B cell (primary cell): ENCODE results near the gene FAM120A. TPM values are rescaled to one million over a fixed set of nuclear protein-coding genes. Genes with fewer than 3 reads are reported as not detected.
A peak's percentile ranks its signal among the peaks of the same experiment; 100 is the strongest.

Experiments used
- ATAC-seq: fragments of 200-7000 bp; cut with Tn5 transposase; one replicate; pipeline ENCODE4 v1.10.0; 2021; ENCODE audit warnings: low read depth, mild to moderate bottlenecking, moderate number of reproducible peaks, moderate library complexity
- CTCF ChIA-PET: fragments of 350-600 bp; sonication (Branson Sonifier 250); formaldehyde crosslinking; loops from one replicate; lab custom pipeline; 2021; ENCODE audit warnings: antibody characterized with exemption, inconsistent platforms; lab: Charles Lee
- POLR2A ChIA-PET: fragments of 350-600 bp; sonication (Branson Sonifier 250); formaldehyde crosslinking; loops from one replicate; lab custom pipeline; 2021; ENCODE audit warnings: antibody characterized with exemption; lab: Charles Lee
- DNase-seq: peaks from one replicate; pipeline ENCODE4 v3.0.0; 2013
- H2AFZ ChIP-seq: 2 replicates; pipeline ENCODE4 v1.6.1; 2012; ENCODE audit warnings: mild to moderate bottlenecking, low read depth, low read length; ENCODE audit not compliant: insufficient read depth, poor library complexity, severe bottlenecking
- H3K27ac ChIP-seq, 2 donors: 1 replicate in 1 of 2; 2 replicates in 1 of 2; pipeline ENCODE4 v1.5.1; 2012 to 2013; ENCODE audit warnings: low read length in 2 of 2, mild to moderate bottlenecking in 2 of 2, moderate library complexity in 1 of 2
- H3K27me3 ChIP-seq, 4 experiments: fragments of 200-600 bp in 1 of 4; sonication (generic) in 1 of 4; replicated peaks in 1 of 4; 1 replicate in 2 of 4; 2 replicates in 2 of 4; pipeline versions ENCODE4 v1.6.1 to v1.7.0; 2013 to 2016; ENCODE audit warnings: low read length in 3 of 4, mild to moderate bottlenecking in 2 of 4, mixed read lengths in 1 of 4, moderate library complexity in 1 of 4; ENCODE audit not compliant: insufficient read depth in 4 of 4, control insufficient read depth in 3 of 4; ENCODE audit errors: control extremely low read depth in 1 of 4
- H3K36me3 ChIP-seq, 2 experiments: replicated peaks in 1 of 2; 1 replicate in 1 of 2; 2 replicates in 1 of 2; pipeline versions ENCODE4 v1.6.1 to v1.7.1; 2013; ENCODE audit warnings: low read length in 1 of 2; ENCODE audit not compliant: insufficient read depth in 2 of 2, control insufficient read depth in 1 of 2; ENCODE audit errors: control extremely low read depth in 1 of 2, extremely low read depth in 1 of 2
- H3K4me1 ChIP-seq, 2 donors: fragments of 200-600 bp in 1 of 2; sonication (generic) in 1 of 2; 1 replicate in 1 of 2; 2 replicates in 1 of 2; pipeline versions ENCODE4 v1.5.1 to v1.6.1; 2013 to 2017; ENCODE audit warnings: low read length in 2 of 2; ENCODE audit not compliant: control insufficient read depth in 2 of 2, insufficient read depth in 2 of 2
- H3K4me2 ChIP-seq: replicated peaks from 2 replicates; pipeline ENCODE3; 2012; ENCODE audit warnings: mild to moderate bottlenecking, low read depth, low read length; ENCODE audit not compliant: poor library complexity, severe bottlenecking
- H3K4me3 ChIP-seq, 5 experiments: fragments of 200-600 bp in 1 of 5; sonication (generic) in 1 of 5; 1 replicate in 3 of 5; 2 replicates in 2 of 5; pipeline versions ENCODE4 v1.5.1 to v1.7.0; 2011 to 2016; ENCODE audit warnings: low read length in 4 of 5, mild to moderate bottlenecking in 4 of 5, low read depth in 2 of 5, control low read depth in 1 of 5, moderate library complexity in 1 of 5; ENCODE audit not compliant: insufficient read depth in 1 of 5; ENCODE audit errors: control extremely low read depth in 1 of 5, extremely low read depth in 1 of 5
- H3K79me2 ChIP-seq: fragments of 200-600 bp; sonication (generic); one replicate; pipeline ENCODE4 v1.6.0; 2016; ENCODE audit warnings: low read length; ENCODE audit not compliant: control insufficient read depth, insufficient read depth
- H3K9ac ChIP-seq: fragments of 200-600 bp; sonication (generic); 2 replicates; pipeline ENCODE4 v1.6.1; 2017; ENCODE audit warnings: mild to moderate bottlenecking, low read length, moderate library complexity
- H3K9me3 ChIP-seq, 3 donors: one replicate each; pipeline versions ENCODE4 v1.6.1 to v1.7.1; 2013; ENCODE audit warnings: low read length in 2 of 3; ENCODE audit not compliant: control insufficient read depth in 2 of 3, insufficient read depth in 1 of 3; ENCODE audit errors: control extremely low read depth in 1 of 3
- H4K20me1 ChIP-seq: 2 replicates; pipeline ENCODE4 v1.6.0; 2012; ENCODE audit warnings: mild to moderate bottlenecking, low read length; ENCODE audit not compliant: insufficient read depth, control insufficient read depth, poor library complexity, severe bottlenecking
- H3K27ac Mint-ChIP-seq: one replicate; pipeline ENCODE4 v1.8.0; 2021; ENCODE audit warnings: mixed read lengths
- H3K27me3 Mint-ChIP-seq: one replicate; pipeline ENCODE4 v1.8.0; 2021; ENCODE audit warnings: mixed read lengths
- H3K4me1 Mint-ChIP-seq: one replicate; pipeline ENCODE4 v1.8.0; 2021; ENCODE audit warnings: mixed read lengths
- H3K4me3 Mint-ChIP-seq: one replicate; pipeline ENCODE4 v1.8.0; 2021; ENCODE audit warnings: mixed read lengths
- H3K9me3 Mint-ChIP-seq: one replicate; pipeline ENCODE4 v1.8.0; 2022; ENCODE audit warnings: mixed read lengths; ENCODE audit not compliant: insufficient read depth
- CTCF ChIP-seq: fragments of 200-600 bp; IDR thresholded peaks from one replicate; pipeline ENCODE4 v1.8.0; 2022; ENCODE audit warnings: antibody characterized with exemption, mild to moderate bottlenecking
- EZH2 ChIP-seq: IDR thresholded peaks from 2 replicates; pipeline ENCODE4 v1.6.1; 2012; ENCODE audit warnings: borderline replicate concordance, low read depth, mild to moderate bottlenecking, moderate library complexity, low read length; ENCODE audit not compliant: insufficient read depth, poor library complexity, severe bottlenecking
- WGBS: methylation state at CpG from one replicate; pipeline ENCODE4 v1.1.5; 2013; ENCODE audit warnings: missing lambda C conversion rate; ENCODE audit not compliant: insufficient coverage; 5-methylcytosine and 5-hydroxymethylcytosine counted together
- intact Hi-C: fragments of 100-400 bp; cut with micrococcal nuclease; formaldehyde crosslinking; loops from one replicate; pipeline ENCODE4 v1.10.0; 2022
- polyA plus RNA-seq: library from polyadenylated mRNA; depleted of rRNA; stranded (reverse); fragments of >200 nt; gene quantifications from 2 replicates; pipeline ENCODE4 v1.2.3, GENCODE V29; 2012
- total RNA-seq, 2 donors: library from RNA; stranded (reverse); fragments of 120-200 nt in 1 of 2; gene quantifications; 1 replicate in 1 of 2; 2 replicates in 1 of 2; pipeline versions ENCODE4 v1.2.3 to v1.2.4, GENCODE V29; 2013 to 2022

Gene FAM120A
- total and polyA plus RNA-seq, 2 donors (not counting 1 experiment from before 2014, with no cell fraction given) = 48.4 to 105 TPM

- intact Hi-C loops = no loop called here
- peak overlapping the region; percentile 54 for H3K27ac Mint-ChIP-seq
- no peaks in the 10 kb centered on the region for H3K9me3 Mint-ChIP-seq
- Histone ChIP-seq H3K27ac (no peak overlapping the region), H3K27me3 (no peaks in the 10 kb centered on the region), H3K9me3 (no peaks in the 10 kb centered on the region), H3K4me2 (peak overlapping the region; percentile 28), H3K36me3 (no peaks in the 10 kb centered on the region), H3K4me3 (no peak overlapping the region), H3K79me2 (peaks cover 100% of the 10 kb centered on the region), H2AFZ (no peak overlapping the region), H4K20me1 (peaks cover 13% of the 10 kb centered on the region), H3K4me1 (peaks cover 46 to 52% of the 10 kb centered on the region in 2 donors), H3K9ac (no peak overlapping the region)
- DNase-seq (no peak), ATAC-seq (no peak)
- peak overlapping the region; percentile 9 for H3K4me3 Mint-ChIP-seq
- H3K4me1 Mint-ChIP-seq = peaks cover 75% of the 10 kb centered on the region
- no peaks in the 10 kb centered on the region for H3K27me3 Mint-ChIP-seq
- no peak for TF ChIP-seq EZH2
- no peak for TF ChIP-seq CTCF
- ChIA-PET CTCF (interaction anchor here (0.6 kb wide), 1 partner anchor 15 kb away, joined by 8 read pairs; no protein-coding TSS in a partner anchor), POLR2A (no interaction called here)
- no CpG with 5 or more reads among the region's 3 CpGs for WGBS
These were observed 16.0 kb downstream of the FAM120A start for GRCh38 chr9:93467462-93467861.

GRCh38 chr9:93468763-93469456, 17.4 kb downstream of the FAM120A start:
- POLR2A ChIA-PET = no interaction called here
- Histone ChIP-seq H3K36me3 (no peaks in the 10 kb centered on the region), H3K27ac (no peak overlapping the region), H4K20me1 (peaks cover 13% of the 10 kb centered on the region), H3K79me2 (peaks cover 99% of the 10 kb centered on the region), H3K27me3 (no peaks in the 10 kb centered on the region), H3K9me3 (no peaks in the 10 kb centered on the region), H3K4me1 (peaks cover 41 to 46% of the 10 kb centered on the region in 2 donors), H3K9ac (no peak overlapping the region), H3K4me3 (no peak overlapping the region), H3K4me2 (peak overlapping the region; percentile 7), H2AFZ (no peak overlapping the region)
- Mint-ChIP-seq H3K9me3 (no peaks in the 10 kb centered on the region), H3K27me3 (no peaks in the 10 kb centered on the region), H3K4me1 (peaks cover 64% of the 10 kb centered on the region), H3K4me3 (no peak overlapping the region), H3K27ac (peak overlapping the region; percentile 43)
- CTCF ChIA-PET = no interaction called here
- DNase-seq = no peak
- no peak for TF ChIP-seq EZH2
- no peak for TF ChIP-seq CTCF
- ATAC-seq = no peak
- 80% methylated on average over 2 of the region's 5 CpGs for WGBS
- intact Hi-C loops = no loop called here
